ENCODE data around the gene ZP3.
"Not testable (repeated sequence)": the region's sequence is repeated elsewhere in the genome, so short reads cannot be mapped to it uniquely, and the experiment has no call there.

ZP3 gene

DNA sequence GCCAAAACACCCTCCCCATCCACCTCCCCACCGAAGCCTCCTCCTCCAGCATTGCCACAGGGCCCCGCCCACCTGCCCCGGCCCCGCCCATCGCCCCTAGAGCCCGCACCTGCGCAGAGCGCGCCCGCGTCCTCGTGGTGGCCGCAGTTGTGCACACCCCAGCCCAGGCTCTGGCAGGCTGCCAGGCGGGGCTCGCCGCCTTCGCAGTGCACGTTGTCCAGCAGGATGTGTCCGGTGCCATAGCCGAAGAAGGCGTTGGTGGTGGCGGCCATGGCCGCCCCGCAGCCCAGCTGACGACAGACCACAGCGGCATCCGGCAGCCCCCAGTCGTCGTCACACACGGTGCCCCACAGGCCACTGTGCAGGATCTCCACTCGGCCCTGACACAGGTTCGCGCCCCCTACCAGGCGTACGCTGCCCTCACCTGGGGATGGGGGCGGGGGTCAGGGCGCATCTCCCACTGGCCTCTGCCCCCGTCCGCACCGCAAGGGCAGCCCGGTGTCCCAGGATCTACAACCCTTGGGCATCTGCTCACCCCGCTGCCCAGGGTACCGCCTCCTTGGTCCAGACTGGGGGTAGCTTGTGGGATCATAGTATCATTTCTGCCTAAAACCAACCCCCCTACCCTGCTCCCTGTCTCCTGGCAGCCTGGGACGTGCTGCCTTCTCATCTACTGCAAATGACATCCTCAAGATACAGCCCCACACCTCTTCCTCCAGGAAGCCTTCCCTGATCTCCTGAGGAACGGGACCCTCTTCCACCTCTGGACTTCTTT is 27.2 kb upstream of the ZP3 start:
- H3K27me3 ChIP-seq (replicated peaks; ENCODE audit: control insufficient read depth, insufficient read depth, low read length): no peaks in the 10 kb centered on the region
- peak; percentile 85 for DNase-seq (ENCODE audit: extremely low read depth, insufficient read length)
- peak overlapping the region; percentile 62 for H3K4me3 ChIP-seq (replicated peaks; ENCODE audit: low read depth, low read length)
- H3K36me3 ChIP-seq (ENCODE audit: control insufficient read depth, insufficient read depth, low read length): no peaks in the 10 kb centered on the region
- TF ChIP-seq, protein P1, sequence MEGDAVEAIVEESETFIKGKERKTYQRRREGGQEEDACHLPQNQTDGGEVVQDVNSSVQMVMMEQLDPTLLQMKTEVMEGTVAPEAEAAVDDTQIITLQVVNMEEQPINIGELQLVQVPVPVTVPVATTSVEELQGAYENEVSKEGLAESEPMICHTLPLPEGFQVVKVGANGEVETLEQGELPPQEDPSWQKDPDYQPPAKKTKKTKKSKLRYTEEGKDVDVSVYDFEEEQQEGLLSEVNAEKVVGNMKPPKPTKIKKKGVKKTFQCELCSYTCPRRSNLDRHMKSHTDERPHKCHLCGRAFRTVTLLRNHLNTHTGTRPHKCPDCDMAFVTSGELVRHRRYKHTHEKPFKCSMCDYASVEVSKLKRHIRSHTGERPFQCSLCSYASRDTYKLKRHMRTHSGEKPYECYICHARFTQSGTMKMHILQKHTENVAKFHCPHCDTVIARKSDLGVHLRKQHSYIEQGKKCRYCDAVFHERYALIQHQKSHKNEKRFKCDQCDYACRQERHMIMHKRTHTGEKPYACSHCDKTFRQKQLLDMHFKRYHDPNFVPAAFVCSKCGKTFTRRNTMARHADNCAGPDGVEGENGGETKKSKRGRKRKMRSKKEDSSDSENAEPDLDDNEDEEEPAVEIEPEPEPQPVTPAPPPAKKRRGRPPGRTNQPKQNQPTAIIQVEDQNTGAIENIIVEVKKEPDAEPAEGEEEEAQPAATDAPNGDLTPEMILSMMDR (IDR thresholded peaks at IDR 0.05; ENCODE audit: insufficient read depth, low read length, poor library complexity, severe bottlenecking): no peak

DNA sequence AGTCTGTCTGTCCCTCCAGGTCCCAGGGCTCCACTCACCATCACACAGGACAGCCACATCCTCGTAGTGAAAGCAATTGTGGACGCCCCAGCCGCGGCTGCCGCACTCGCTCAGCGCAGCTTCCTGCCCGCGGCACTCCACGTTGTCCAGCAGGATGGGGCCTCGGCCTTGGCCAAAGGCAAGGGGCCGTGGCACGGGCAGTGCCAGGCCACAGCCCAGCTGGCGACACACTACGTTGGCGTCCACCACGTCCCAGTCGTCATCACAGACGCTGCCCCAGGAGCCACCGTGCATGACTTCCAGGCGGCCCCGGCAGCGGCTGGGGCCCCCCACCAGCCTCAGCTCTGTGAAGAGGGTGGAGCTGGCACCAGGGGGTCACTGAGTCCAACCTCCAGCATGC is 24.5 kb upstream of the ZP3 start:
- TF ChIP-seq, protein P1 (IDR thresholded peaks at IDR 0.05; ENCODE audit: insufficient read depth, low read length, poor library complexity, severe bottlenecking): no peak
- Histone ChIP-seq H3K4me3 (replicated peaks; ENCODE audit: low read depth, low read length) (no peak overlapping the region), H3K36me3 (ENCODE audit: control insufficient read depth, insufficient read depth, low read length) (no peaks in the 10 kb centered on the region), H3K27me3 (replicated peaks; ENCODE audit: control insufficient read depth, insufficient read depth, low read length) (no peaks in the 10 kb centered on the region)
- DNase-seq (ENCODE audit: extremely low read depth, insufficient read length): no peak

DNA sequence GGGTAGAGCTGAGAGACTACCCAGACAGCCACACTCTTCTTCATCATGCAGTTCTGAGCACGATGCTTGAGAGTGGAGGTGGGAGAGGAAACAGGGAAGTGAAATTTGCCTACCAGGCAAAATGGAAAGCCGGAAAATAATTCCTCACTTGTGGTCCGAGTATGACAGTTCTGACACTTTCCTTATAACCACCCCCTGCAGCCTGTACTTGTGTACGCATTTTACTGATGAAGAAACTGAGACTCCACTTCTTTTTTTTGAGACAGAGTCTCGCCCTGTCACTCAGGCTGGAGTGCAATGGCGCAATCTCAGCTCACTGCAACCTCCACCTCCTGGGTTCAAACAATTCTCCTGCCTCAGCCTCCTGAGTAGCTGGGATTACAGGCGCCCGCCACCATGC is 21.7 kb upstream of the ZP3 start:
- not testable (repeated sequence) for H3K36me3 ChIP-seq (ENCODE audit: control insufficient read depth, insufficient read depth, low read length); DNase-seq (ENCODE audit: extremely low read depth, insufficient read length); H3K27me3 ChIP-seq (replicated peaks; ENCODE audit: control insufficient read depth, insufficient read depth, low read length); H3K4me3 ChIP-seq (replicated peaks; ENCODE audit: low read depth, low read length)

DNA sequence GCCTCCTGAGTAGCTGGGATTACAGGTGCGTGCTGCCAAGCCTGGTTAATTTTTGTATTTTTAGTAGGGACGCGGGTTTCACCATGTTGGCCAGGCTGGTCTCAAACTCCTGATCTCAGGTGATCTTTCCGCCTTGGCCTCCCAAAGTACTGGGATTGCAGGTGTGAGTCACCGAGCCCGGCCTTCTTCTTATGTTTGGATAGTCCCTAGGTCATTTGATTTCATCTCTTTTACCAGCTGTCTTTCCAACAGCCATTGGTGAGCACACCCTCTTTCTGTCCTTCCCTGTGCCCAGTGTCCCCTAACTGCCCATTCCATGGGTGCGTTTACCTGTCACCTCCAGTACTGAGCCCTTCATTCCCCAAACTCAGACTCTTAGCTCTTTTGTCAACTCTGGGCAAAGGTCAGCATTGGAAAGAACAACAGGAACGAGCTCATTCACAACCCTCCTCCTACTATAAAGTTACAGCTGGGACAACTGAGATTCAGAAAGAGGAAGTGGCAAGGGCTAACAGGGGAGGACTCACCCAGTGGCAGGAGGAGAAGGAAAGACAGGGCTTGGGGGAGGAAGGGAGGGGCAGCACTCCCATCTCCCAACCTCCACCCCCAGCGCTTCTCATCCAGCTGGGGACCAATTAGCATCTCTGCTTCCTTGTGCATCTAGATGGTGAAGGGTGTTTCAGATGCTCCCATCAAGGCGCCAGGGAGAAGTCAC is 20.8 kb upstream of the ZP3 start:
- DNase-seq (ENCODE audit: extremely low read depth, insufficient read length): no peak
- H3K4me3 ChIP-seq (replicated peaks; ENCODE audit: low read depth, low read length): no peak overlapping the region
- no peaks in the 10 kb centered on the region for H3K36me3 ChIP-seq (ENCODE audit: control insufficient read depth, insufficient read depth, low read length)
- no peaks in the 10 kb centered on the region; the same call in 1 of the 2 replicates for H3K27me3 ChIP-seq (replicated peaks; ENCODE audit: control insufficient read depth, insufficient read depth, low read length)
- TF ChIP-seq, protein P1 (IDR thresholded peaks at IDR 0.05; ENCODE audit: insufficient read depth, low read length, poor library complexity, severe bottlenecking): no peak

DNA sequence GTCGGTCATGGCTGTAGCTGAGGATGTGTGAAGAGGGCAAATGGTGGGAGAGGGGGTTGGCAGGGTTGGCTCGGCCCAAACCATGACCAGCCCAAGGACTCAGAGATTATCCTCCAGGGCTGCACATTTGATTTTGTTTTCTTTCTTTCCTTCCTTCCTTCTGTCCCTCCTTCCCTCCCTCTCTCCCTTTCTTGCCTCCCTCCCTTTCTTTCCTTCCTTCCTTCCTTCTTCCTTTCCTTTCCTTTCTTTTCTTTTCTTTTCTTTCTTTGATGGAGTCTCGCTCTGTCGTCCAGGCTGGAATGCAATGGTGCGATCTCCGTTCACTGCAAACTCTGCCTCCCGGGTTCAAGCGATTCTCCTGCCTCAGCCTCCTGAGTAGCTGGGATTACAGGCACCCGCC is 19.0 kb upstream of the ZP3 start:
- no peak overlapping the region for H3K4me3 ChIP-seq (replicated peaks; ENCODE audit: low read depth, low read length)
- DNase-seq (ENCODE audit: extremely low read depth, insufficient read length): no peak
- no peaks in the 10 kb centered on the region for H3K36me3 ChIP-seq (ENCODE audit: control insufficient read depth, insufficient read depth, low read length)
- no peaks in the 10 kb centered on the region; the same call in 1 of the 2 replicates for H3K27me3 ChIP-seq (replicated peaks; ENCODE audit: control insufficient read depth, insufficient read depth, low read length)
- TF ChIP-seq, protein P1 (IDR thresholded peaks at IDR 0.05; ENCODE audit: insufficient read depth, low read length, poor library complexity, severe bottlenecking): no peak

DNA sequence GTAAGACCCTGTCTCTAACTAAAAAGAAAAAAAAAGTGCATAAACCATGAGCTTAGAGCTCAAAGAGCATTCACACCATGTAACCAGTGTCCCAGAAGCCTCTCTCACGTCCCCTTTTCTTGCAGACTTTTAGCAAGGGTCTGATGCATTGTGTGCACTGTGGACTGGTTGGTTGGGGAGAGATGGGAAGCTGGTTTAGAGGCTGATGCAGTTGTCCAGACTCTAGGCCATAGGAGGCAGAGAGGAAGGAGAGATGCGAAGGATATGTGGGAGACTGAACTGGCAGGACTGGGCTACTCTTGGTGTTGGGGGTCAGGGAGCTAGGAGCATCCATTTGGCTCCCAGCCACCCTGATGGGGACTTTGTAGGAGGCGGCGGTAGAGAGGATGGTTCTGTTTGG is 17.0 kb upstream of the ZP3 start:
- Histone ChIP-seq H3K4me3 (replicated peaks; ENCODE audit: low read depth, low read length) (no peak overlapping the region), H3K36me3 (ENCODE audit: control insufficient read depth, insufficient read depth, low read length) (no peaks in the 10 kb centered on the region), H3K27me3 (replicated peaks; ENCODE audit: control insufficient read depth, insufficient read depth, low read length) (no peaks in the 10 kb centered on the region; the same call in 1 of the 2 replicates)
- no peak for DNase-seq (ENCODE audit: extremely low read depth, insufficient read length)
- TF ChIP-seq, protein P1 (IDR thresholded peaks at IDR 0.05; ENCODE audit: insufficient read depth, low read length, poor library complexity, severe bottlenecking): no peak

Data from GM06990 (cell line).